Activated naive CD8-positive, alpha-beta T cell treated with anti-CD3 and anti-CD28 coated beads, Interleukin-2, amount 10 ng/mL, durations not matched to agents 7 days and 5 days (primary cell): ENCODE measurements around the gene RUVBL1. TPM values are rescaled to one million over a fixed set of nuclear protein-coding genes. Genes with fewer than 3 reads are reported as not detected.
"Not testable (repeated sequence)": the region's sequence is repeated elsewhere in the genome, so short reads cannot be mapped to it uniquely, and the experiment has no call there.

Source experiments
- ATAC-seq: fragments of 150-1000 bp; cut with Tn5 transposase; one replicate; pipeline ENCODE4 v1.10.0; 2021; ENCODE audit warnings: low read depth, moderate library complexity
- POLR2A ChIA-PET: fragments of 350-600 bp; sonication (Branson Sonifier 250); formaldehyde crosslinking; loops from one replicate; lab custom pipeline; 2021; ENCODE audit warnings: antibody characterized with exemption; lab: Charles Lee
- DNase-seq: peaks from one replicate; pipeline ENCODE4 v3.0.0; 2021
- H3K27ac Mint-ChIP-seq: one replicate; pipeline ENCODE4 v1.8.0; 2022; ENCODE audit warnings: mild to moderate bottlenecking, mixed read lengths
- H3K27me3 Mint-ChIP-seq: one replicate; pipeline ENCODE4 v1.8.0; 2022; ENCODE audit warnings: mild to moderate bottlenecking, moderate library complexity, mixed read lengths
- H3K36me3 Mint-ChIP-seq: one replicate; pipeline ENCODE4 v1.8.0; 2021; ENCODE audit warnings: mild to moderate bottlenecking, mixed read lengths
- H3K4me1 Mint-ChIP-seq: one replicate; pipeline ENCODE4 v1.8.0; 2021; ENCODE audit warnings: mixed read lengths
- H3K4me3 Mint-ChIP-seq: one replicate; pipeline ENCODE4 v1.8.0; 2022; ENCODE audit warnings: mild to moderate bottlenecking, moderate library complexity, mixed read lengths
- H3K9me3 Mint-ChIP-seq: one replicate; pipeline ENCODE4 v1.8.0; 2021; ENCODE audit warnings: mixed read lengths
- total RNA-seq, 2 experiments: library from RNA; stranded (reverse); gene quantifications; one replicate each; pipeline ENCODE4 v1.2.3, GENCODE V29; 2021

The RUVBL1 gene
- total RNA-seq, result 10 to 100 TPM; 37.0 to 37.2 TPM

DNA sequence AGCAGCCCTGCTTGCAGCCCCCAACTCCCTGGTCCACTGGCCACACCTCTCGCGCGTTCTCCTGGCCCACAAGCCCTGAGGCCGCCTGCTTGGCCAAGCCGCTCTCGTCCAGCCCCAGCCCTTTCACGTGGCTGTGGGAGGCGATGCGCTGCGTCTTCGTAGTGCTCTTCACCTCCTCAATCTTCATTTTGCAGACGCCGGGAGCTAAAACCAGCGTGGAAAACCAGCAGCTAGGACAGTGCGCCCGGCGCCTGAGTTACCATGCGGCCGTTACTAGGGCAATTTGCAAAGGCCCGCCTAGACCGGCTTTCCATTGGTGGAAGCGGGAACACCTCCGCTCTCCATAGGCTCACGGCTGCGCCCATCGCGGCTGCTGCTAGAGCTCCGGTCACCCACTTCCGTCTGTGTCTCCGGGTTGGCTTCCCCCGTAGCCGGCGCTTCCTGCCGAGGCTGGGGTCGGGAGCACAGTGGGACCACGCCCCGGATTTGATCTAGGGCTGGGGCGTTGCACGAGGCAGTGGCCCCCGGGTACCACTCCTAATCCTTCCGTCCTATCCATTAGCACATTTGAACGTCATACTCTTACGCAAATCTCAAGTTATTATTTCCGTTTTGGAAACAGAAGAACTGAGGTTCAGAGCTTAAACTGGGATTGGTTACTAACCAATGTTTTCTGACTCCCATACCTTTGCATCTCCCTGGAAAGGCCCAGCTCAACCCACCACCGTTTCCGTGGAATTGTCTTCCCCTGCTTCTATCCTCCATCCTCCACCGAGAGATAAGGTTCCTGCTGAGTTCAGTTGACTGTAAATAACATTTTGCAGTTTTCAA, at the start of gene RUVBL1:
RUVBL1 (minus strand) TSS at position 275 of the 831 bp plus-strand sequence; CDS start at position 187, 88 bp downstream.
- no peaks in the 10 kb centered on the region for H3K9me3 Mint-ChIP-seq

GRCh38 chr3:128173200-128173599, 49.6 kb upstream of the RUVBL1 start:
- H3K9me3 Mint-ChIP-seq, result no peaks in the 10 kb centered on the region
- ATAC-seq (no peak), DNase-seq (no peak)
- H3K4me3 Mint-ChIP-seq, result no peak overlapping the region
- H3K36me3 Mint-ChIP-seq, result no peaks in the 10 kb centered on the region
- H3K27ac Mint-ChIP-seq, result no peak overlapping the region
- POLR2A ChIA-PET, result no interaction called here
- no peaks in the 10 kb centered on the region for H3K27me3 Mint-ChIP-seq
- H3K4me1 Mint-ChIP-seq, result peaks cover 19% of the 10 kb centered on the region

More for the DNA sequence above, at the start of gene RUVBL1:
- POLR2A ChIA-PET, result interaction anchor here (0.6 to 2.6 kb wide), 12 partner anchors 8 to 494 kb away, joined by 3 to 24 read pairs (median 4); partner anchors contain the start of genes EEFSEC and SEC61A1
- DNase-seq (peak; percentile 93), ATAC-seq (peak; percentile 99)
- H3K27ac Mint-ChIP-seq, result peak within 1 kb of the TSS; percentile 94
- H3K36me3 Mint-ChIP-seq, result peaks cover 9% of the 10 kb centered on the region
- H3K4me1 Mint-ChIP-seq, result peaks cover 22% of the 10 kb centered on the region
- no peaks in the 10 kb centered on the region for H3K27me3 Mint-ChIP-seq
- H3K4me3 Mint-ChIP-seq, result peak within 1 kb of the TSS; percentile 98

GRCh38 chr3:128170866-128171516, 47.4 kb upstream of the RUVBL1 start:
- no peaks in the 10 kb centered on the region for H3K9me3 Mint-ChIP-seq
- no peak overlapping the region for H3K27ac Mint-ChIP-seq
- H3K36me3 Mint-ChIP-seq, result no peaks in the 10 kb centered on the region
- H3K4me3 Mint-ChIP-seq, result no peak overlapping the region
- peaks cover 10% of the 10 kb centered on the region for H3K4me1 Mint-ChIP-seq
- H3K27me3 Mint-ChIP-seq, result no peaks in the 10 kb centered on the region
- no peak for ATAC-seq
- POLR2A ChIA-PET, result no interaction called here
- DNase-seq, result no peak

DNA sequence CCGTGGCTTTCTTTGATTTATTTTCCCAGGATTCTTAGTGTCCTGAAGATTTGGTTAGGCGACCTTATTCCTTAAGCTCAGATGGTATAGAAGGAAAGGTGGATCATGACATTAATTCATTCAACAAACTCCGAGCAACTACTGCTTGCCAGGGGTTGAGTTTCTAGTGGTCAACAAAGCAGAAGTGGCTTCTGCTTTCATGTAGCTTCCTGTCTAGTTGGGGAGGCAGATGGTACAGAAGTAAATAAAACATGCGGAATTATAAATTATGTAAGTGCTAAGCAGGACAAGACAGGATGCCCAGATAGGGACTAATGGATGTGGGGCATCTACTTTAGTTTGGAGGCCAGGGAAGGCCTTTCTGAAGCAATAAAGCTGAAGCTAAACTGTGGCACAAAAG, 45.2 kb upstream of the RUVBL1 start:
- Mint-ChIP-seq H3K9me3 (no peaks in the 10 kb centered on the region), H3K36me3 (peaks cover 2% of the 10 kb centered on the region), H3K27me3 (no peaks in the 10 kb centered on the region), H3K4me1 (peaks cover 4% of the 10 kb centered on the region), H3K27ac (no peak overlapping the region), H3K4me3 (no peak overlapping the region)
- POLR2A ChIA-PET, result no interaction called here
- no peak for ATAC-seq
- DNase-seq, result no peak

DNA sequence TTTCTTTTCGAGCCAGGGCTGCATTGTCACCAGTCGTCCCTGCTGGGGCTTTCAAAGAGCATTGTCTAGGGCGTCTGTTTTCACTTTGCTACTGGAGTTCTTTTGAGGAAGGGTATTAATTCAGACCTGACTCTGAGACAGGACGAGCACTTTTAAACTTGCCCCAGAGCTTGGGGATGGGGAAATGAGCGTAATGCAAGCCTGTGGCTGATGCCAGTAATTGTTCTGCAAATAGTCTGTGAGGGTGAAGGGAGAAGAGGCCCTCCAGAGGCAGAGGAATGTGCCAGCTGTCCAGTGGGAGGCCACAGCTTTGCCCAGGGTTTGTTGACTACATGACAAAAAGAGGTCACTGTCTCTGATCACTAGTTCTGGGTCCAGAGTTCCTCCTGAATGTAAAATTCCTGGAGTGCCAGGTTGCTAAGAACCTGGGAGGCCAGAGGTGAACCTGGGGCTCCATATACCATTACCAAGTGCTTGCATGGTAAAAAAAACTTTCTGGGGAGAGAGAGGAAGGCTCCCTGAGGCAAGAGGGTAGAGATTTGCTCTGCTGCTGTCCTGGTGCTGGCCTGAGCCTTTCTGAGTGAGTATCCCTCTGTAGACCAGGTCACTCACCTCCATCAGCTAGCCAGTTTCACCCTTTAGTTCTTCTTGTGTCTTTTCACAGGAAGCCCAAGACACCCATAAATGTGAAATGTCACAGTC, 44.5 kb upstream of the RUVBL1 start:
- Mint-ChIP-seq H3K27ac (no peak overlapping the region), H3K4me1 (peaks cover 4% of the 10 kb centered on the region), H3K36me3 (peaks cover 3% of the 10 kb centered on the region), H3K9me3 (no peaks in the 10 kb centered on the region), H3K27me3 (no peaks in the 10 kb centered on the region), H3K4me3 (no peak overlapping the region)
- no peak for ATAC-seq
- POLR2A ChIA-PET, result no interaction called here
- no peak for DNase-seq

DNA sequence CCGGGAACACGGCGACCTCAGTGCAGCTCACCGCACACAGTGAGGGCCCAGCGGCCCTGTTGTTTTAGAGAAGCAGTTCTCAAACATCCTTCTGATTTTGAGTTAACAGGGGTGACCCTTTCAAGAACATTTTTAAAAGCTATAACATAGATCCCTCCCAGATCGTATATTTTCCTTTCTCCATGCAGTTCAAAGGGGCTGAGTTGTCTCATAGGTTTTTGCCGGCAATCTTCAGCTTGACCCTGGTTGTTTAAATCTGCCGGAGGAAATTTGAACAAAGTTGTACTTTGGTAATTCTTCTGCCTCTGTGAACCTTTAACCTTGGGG, 44.0 kb upstream of the RUVBL1 start:
- POLR2A ChIA-PET, result no interaction called here
- no peak for DNase-seq
- H3K4me3 Mint-ChIP-seq, result no peak overlapping the region

DNA sequence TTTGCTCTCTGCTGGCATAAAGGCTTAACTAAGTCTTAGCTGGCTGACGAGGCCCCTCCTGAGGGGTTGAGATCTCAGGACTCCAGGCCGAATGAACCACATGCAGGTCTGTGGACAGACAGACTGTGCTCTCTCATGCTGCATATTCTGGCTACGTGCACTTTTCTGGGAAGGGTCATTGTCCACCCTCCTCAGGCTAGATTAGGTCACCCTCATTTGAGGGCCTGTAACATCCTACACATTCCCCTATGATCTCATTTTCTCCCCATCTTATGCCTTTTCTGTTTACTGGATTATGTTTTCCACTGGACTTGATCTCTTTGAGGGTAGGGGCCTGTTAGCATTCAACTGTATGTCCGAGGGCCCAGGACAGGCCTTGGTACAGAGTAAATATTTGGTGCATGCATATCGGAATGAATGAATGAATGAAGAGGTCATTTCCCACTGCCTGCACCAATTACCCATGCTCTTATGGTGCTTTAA, 43.4 kb upstream of the RUVBL1 start:
- Mint-ChIP-seq H3K9me3 (no peaks in the 10 kb centered on the region), H3K27me3 (no peaks in the 10 kb centered on the region), H3K36me3 (peaks cover 3% of the 10 kb centered on the region), H3K27ac (no peak overlapping the region), H3K4me1 (peaks cover 4% of the 10 kb centered on the region), H3K4me3 (no peak overlapping the region)
- DNase-seq (no peak), ATAC-seq (no peak)
- POLR2A ChIA-PET, result no interaction called here

More for the DNA sequence above, 44.0 kb upstream of the RUVBL1 start:
- no peak overlapping the region for H3K27ac Mint-ChIP-seq
- peaks cover 4% of the 10 kb centered on the region for H3K4me1 Mint-ChIP-seq
- no peaks in the 10 kb centered on the region for H3K9me3 Mint-ChIP-seq
- no peak for ATAC-seq
- peaks cover 3% of the 10 kb centered on the region for H3K36me3 Mint-ChIP-seq
- H3K27me3 Mint-ChIP-seq, result no peaks in the 10 kb centered on the region

GRCh38 chr3:128163432-128163831, 39.8 kb upstream of the RUVBL1 start:
- Mint-ChIP-seq H3K4me1 (peaks cover 4% of the 10 kb centered on the region), H3K36me3 (peaks cover 12% of the 10 kb centered on the region), H3K4me3 (no peak overlapping the region), H3K27ac (no peak overlapping the region), H3K27me3 (no peaks in the 10 kb centered on the region), H3K9me3 (no peaks in the 10 kb centered on the region)
- POLR2A ChIA-PET, result no interaction called here
- DNase-seq (no peak), ATAC-seq (no peak)

DNA sequence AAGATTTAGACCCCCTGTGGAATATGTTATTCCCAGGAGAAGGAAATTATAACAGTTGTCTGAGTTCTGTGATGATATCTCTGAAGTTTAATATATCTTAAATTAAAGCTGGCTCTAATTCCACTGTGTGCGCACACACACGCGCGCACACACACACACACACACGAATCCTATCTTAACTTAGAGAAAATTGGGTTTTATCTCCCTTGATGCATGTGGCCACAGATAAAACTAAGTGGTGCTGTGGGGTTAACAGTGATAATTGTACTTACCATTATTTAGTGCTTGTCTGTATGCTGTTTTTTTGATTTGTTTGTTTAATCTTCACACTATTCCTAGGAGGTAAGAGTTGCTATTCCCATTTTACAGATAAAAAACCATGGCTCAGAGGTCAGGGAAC, 37.0 kb upstream of the RUVBL1 start:
- Mint-ChIP-seq H3K4me3 (no peak overlapping the region), H3K4me1 (peaks cover 6% of the 10 kb centered on the region), H3K27me3 (no peaks in the 10 kb centered on the region), H3K36me3 (peaks cover 34% of the 10 kb centered on the region), H3K9me3 (no peaks in the 10 kb centered on the region), H3K27ac (no peak overlapping the region)
- DNase-seq (no peak), ATAC-seq (no peak)
- POLR2A ChIA-PET, result no interaction called here

GRCh38 chr3:128155616-128156360, 32.2 kb upstream of the RUVBL1 start:
- Mint-ChIP-seq H3K4me3 (no peak overlapping the region), H3K36me3 (peaks cover 33% of the 10 kb centered on the region), H3K27ac (no peak overlapping the region), H3K9me3 (no peaks in the 10 kb centered on the region), H3K27me3 (no peaks in the 10 kb centered on the region), H3K4me1 (peaks cover 9% of the 10 kb centered on the region)
- no peak for DNase-seq
- ATAC-seq, result no peak
- POLR2A ChIA-PET, result no interaction called here

DNA sequence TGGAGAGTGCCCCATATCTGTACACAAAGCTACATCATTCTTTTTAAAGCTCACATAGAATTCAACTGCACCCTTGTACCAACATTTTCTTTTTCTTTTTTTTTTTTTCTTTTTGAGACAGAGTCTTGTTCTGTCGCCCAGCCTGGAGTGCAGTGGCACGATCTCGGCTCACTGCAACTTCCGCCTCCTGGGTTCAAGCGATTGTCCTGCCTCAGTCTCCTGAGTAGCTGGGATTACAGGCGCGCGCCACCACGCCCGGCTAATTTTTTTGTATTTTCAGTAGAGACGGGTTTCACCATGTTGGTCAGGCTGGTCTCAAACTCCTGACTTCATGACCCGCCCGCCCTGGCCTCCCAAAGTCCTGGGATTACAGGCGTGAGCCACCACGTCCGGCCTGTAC, 30.7 kb upstream of the RUVBL1 start:
- H3K27me3 Mint-ChIP-seq, result not testable (repeated sequence)

GRCh38 chr3:128153156-128154041, 29.8 kb upstream of the RUVBL1 start, which contains the start of gene EEFSEC:
TSS of gene EEFSEC (plus strand) at chr3:128153481. CDS start at chr3:128153508, 27 bp downstream.
- peaks cover 9% of the 10 kb centered on the region for H3K4me1 Mint-ChIP-seq
- POLR2A ChIA-PET, result interaction anchor here (0.6 to 2.2 kb wide), 8 partner anchors 23 to 277 kb away, joined by 3 to 24 read pairs (median 3); partner anchors contain the start of genes RUVBL1 and SEC61A1
- no peaks in the 10 kb centered on the region for H3K27me3 Mint-ChIP-seq
- DNase-seq (peak; percentile 90), ATAC-seq (peak; percentile 93)
- no peaks in the 10 kb centered on the region for H3K9me3 Mint-ChIP-seq
- H3K27ac Mint-ChIP-seq, result peak within 1 kb of the TSS; percentile 96
- H3K36me3 Mint-ChIP-seq, result peaks cover 24% of the 10 kb centered on the region
- peak within 1 kb of the TSS; percentile 95 for H3K4me3 Mint-ChIP-seq

More for the DNA sequence above, 30.7 kb upstream of the RUVBL1 start:
- not testable (repeated sequence) for DNase-seq, ATAC-seq, H3K9me3 Mint-ChIP-seq, H3K4me1 Mint-ChIP-seq
- H3K27ac Mint-ChIP-seq, result peak overlapping the region; percentile 96
- peak overlapping the region; percentile 95 for H3K4me3 Mint-ChIP-seq
- POLR2A ChIA-PET, result interaction anchor here (0.6 to 2.2 kb wide), 4 partner anchors 31 to 99 kb away, joined by 3 to 24 read pairs (median 3); partner anchors contain the start of gene RUVBL1
- peaks cover 29% of the 10 kb centered on the region for H3K36me3 Mint-ChIP-seq
